ENCODE results near the gene EOLA1. TPM values are rescaled to one million over a fixed set of nuclear protein-coding genes. Genes with fewer than 3 reads are reported as not detected.
"Not testable (repeated sequence)": the region's sequence is repeated elsewhere in the genome, so short reads cannot be mapped to it uniquely, and the experiment has no call there.

The EOLA1 gene
- total and polyA plus RNA-seq, 2 experiments from 2014 or later: 2.5 to 3.3 TPM

GRCh38 chrX:149573456-149573855 lies 32.6 kb downstream of the EOLA1 start:
- not testable (repeated sequence) for H3K27me3 Mint-ChIP-seq (ENCODE audit: insufficient read depth, low read depth, poor library complexity); H3K9me3 Mint-ChIP-seq; H2AFZ ChIP-seq; H3K9me2 ChIP-seq (ENCODE audit: insufficient read depth); H3K27me3 ChIP-seq (ENCODE audit: insufficient read depth); H4K20me1 ChIP-seq (replicated peaks; ENCODE audit: insufficient read depth); H3K36me3 ChIP-seq (ENCODE audit: insufficient read depth); DNase-seq (ENCODE audit: low spot score); H3K4me2 ChIP-seq; H3K36me3 Mint-ChIP-seq (ENCODE audit: low read depth); H3K4me3 ChIP-seq; H3K4me1 ChIP-seq (ENCODE audit: insufficient read depth); H3K79me2 ChIP-seq (replicated peaks; ENCODE audit: insufficient read depth); H3K27ac Mint-ChIP-seq; H3K27ac ChIP-seq (ENCODE audit: low read depth); ATAC-seq; H3K4me3 Mint-ChIP-seq; H3F3A ChIP-seq (replicated peaks; ENCODE audit: low read depth); H3K4me1 Mint-ChIP-seq

GRCh38 chrX:149585631-149586030 lies 44.8 kb downstream of the EOLA1 start:
- DNase-seq (ENCODE audit: low spot score); H3K4me2 ChIP-seq; H3K36me3 Mint-ChIP-seq (ENCODE audit: low read depth); H3K4me1 Mint-ChIP-seq; H3K27ac Mint-ChIP-seq; H3K36me3 ChIP-seq (ENCODE audit: insufficient read depth); H2AFZ ChIP-seq; H3K27me3 ChIP-seq (ENCODE audit: insufficient read depth); H3K9me3 Mint-ChIP-seq; H3K27me3 Mint-ChIP-seq (ENCODE audit: insufficient read depth, low read depth, poor library complexity); H3K4me3 ChIP-seq; ATAC-seq; H3K27ac ChIP-seq (ENCODE audit: low read depth); H4K20me1 ChIP-seq (replicated peaks; ENCODE audit: insufficient read depth); H3K9me2 ChIP-seq (ENCODE audit: insufficient read depth); H3F3A ChIP-seq (replicated peaks; ENCODE audit: low read depth); H3K79me2 ChIP-seq (replicated peaks; ENCODE audit: insufficient read depth); H3K4me3 Mint-ChIP-seq; H3K4me1 ChIP-seq (ENCODE audit: insufficient read depth): not testable (repeated sequence)

- not testable (repeated sequence) for H3K36me3 Mint-ChIP-seq (ENCODE audit: low read depth); DNase-seq (ENCODE audit: low spot score); H3K4me2 ChIP-seq; ATAC-seq; H3K79me2 ChIP-seq (replicated peaks; ENCODE audit: insufficient read depth); H3K27ac Mint-ChIP-seq; H2AFZ ChIP-seq; H4K20me1 ChIP-seq (replicated peaks; ENCODE audit: insufficient read depth); H3F3A ChIP-seq (replicated peaks; ENCODE audit: low read depth); H3K9me3 Mint-ChIP-seq; H3K36me3 ChIP-seq (ENCODE audit: insufficient read depth); H3K4me3 Mint-ChIP-seq; H3K9me2 ChIP-seq (ENCODE audit: insufficient read depth); H3K4me3 ChIP-seq; H3K27ac ChIP-seq (ENCODE audit: low read depth); H3K4me1 ChIP-seq (ENCODE audit: insufficient read depth); H3K27me3 ChIP-seq (ENCODE audit: insufficient read depth); H3K4me1 Mint-ChIP-seq; H3K27me3 Mint-ChIP-seq (ENCODE audit: insufficient read depth, low read depth, poor library complexity)
Observed at GRCh38 chrX:149587359-149587758, 46.5 kb downstream of the EOLA1 start, which contains the start of gene MAGEA9B. Gene MAGEA9B, minus strand, starts transcription at chrX:149587459. Its CDS starts 4,280 bp downstream, at chrX:149583179.

GRCh38 chrX:149590993-149591392 lies 50.2 kb downstream of the EOLA1 start:
- H3K27me3 ChIP-seq (ENCODE audit: insufficient read depth); H3K4me3 ChIP-seq; H3K4me1 Mint-ChIP-seq; H3K36me3 Mint-ChIP-seq (ENCODE audit: low read depth); H3K4me3 Mint-ChIP-seq; H3K27ac ChIP-seq (ENCODE audit: low read depth); ATAC-seq; H4K20me1 ChIP-seq (replicated peaks; ENCODE audit: insufficient read depth); H3K27ac Mint-ChIP-seq; H3K36me3 ChIP-seq (ENCODE audit: insufficient read depth); H3K4me1 ChIP-seq (ENCODE audit: insufficient read depth); DNase-seq (ENCODE audit: low spot score); H3K9me2 ChIP-seq (ENCODE audit: insufficient read depth); H3K9me3 Mint-ChIP-seq; H3K27me3 Mint-ChIP-seq (ENCODE audit: insufficient read depth, low read depth, poor library complexity); H3F3A ChIP-seq (replicated peaks; ENCODE audit: low read depth); H3K79me2 ChIP-seq (replicated peaks; ENCODE audit: insufficient read depth); H3K4me2 ChIP-seq; H2AFZ ChIP-seq: not testable (repeated sequence)

- H3K27me3 ChIP-seq (ENCODE audit: insufficient read depth); H3K4me3 Mint-ChIP-seq; H3K27ac ChIP-seq (ENCODE audit: low read depth); H3K4me2 ChIP-seq; H3F3A ChIP-seq (replicated peaks; ENCODE audit: low read depth); DNase-seq (ENCODE audit: low spot score); H3K36me3 Mint-ChIP-seq (ENCODE audit: low read depth); ATAC-seq; H2AFZ ChIP-seq; H3K36me3 ChIP-seq (ENCODE audit: insufficient read depth); H3K9me2 ChIP-seq (ENCODE audit: insufficient read depth); H3K27ac Mint-ChIP-seq; H3K9me3 Mint-ChIP-seq; H3K27me3 Mint-ChIP-seq (ENCODE audit: insufficient read depth, low read depth, poor library complexity); H3K4me1 ChIP-seq (ENCODE audit: insufficient read depth); H3K4me3 ChIP-seq; H3K4me1 Mint-ChIP-seq; H4K20me1 ChIP-seq (replicated peaks; ENCODE audit: insufficient read depth); H3K79me2 ChIP-seq (replicated peaks; ENCODE audit: insufficient read depth): not testable (repeated sequence)
Observed at GRCh38 chrX:149595214-149595613, 54.4 kb downstream of the EOLA1 start, which contains the start of gene HSFX2. Gene HSFX2, minus strand, starts transcription at chrX:149595314. Its CDS starts 614 bp downstream, at chrX:149594700.

- not testable (repeated sequence) for H3K4me1 Mint-ChIP-seq; H3K9me3 Mint-ChIP-seq; H3K27me3 Mint-ChIP-seq (ENCODE audit: insufficient read depth, low read depth, poor library complexity); ATAC-seq; H3K36me3 Mint-ChIP-seq (ENCODE audit: low read depth); H3K36me3 ChIP-seq (ENCODE audit: insufficient read depth); H4K20me1 ChIP-seq (replicated peaks; ENCODE audit: insufficient read depth); H3K27ac ChIP-seq (ENCODE audit: low read depth); H3K79me2 ChIP-seq (replicated peaks; ENCODE audit: insufficient read depth); H3K4me3 ChIP-seq; H3K27ac Mint-ChIP-seq; DNase-seq (ENCODE audit: low spot score); H2AFZ ChIP-seq; H3K9me2 ChIP-seq (ENCODE audit: insufficient read depth); H3K27me3 ChIP-seq (ENCODE audit: insufficient read depth); H3K4me3 Mint-ChIP-seq; H3K4me2 ChIP-seq; H3F3A ChIP-seq (replicated peaks; ENCODE audit: low read depth); H3K4me1 ChIP-seq (ENCODE audit: insufficient read depth)
Observed at GRCh38 chrX:149595943-149596342, 55.1 kb downstream of the EOLA1 start.

All from GM23338 (cell line).